ENCODE measurements around the gene FYB1.

- no peak for TF ChIP-seq CTCF (IDR thresholded peaks at IDR 0.05)
- no peak for TF ChIP-seq EZH2 (IDR thresholded peaks at IDR 0.05; ENCODE audit: borderline replicate concordance, insufficient read depth, low read depth, low read length, poor library complexity, severe bottlenecking)
Measured at GRCh38 chr5:39198127-39198526, 21.2 kb downstream of the FYB1 start.

All from B cell (primary cell).